Progenitor cell of endocrine pancreas (in vitro differentiated cells): ENCODE measurements around the gene C7. TPM values are rescaled to one million over a fixed set of nuclear protein-coding genes. Genes with fewer than 3 reads are reported as not detected.

Experiments
- DNase-seq: peaks from one replicate; pipeline ENCODE4 v3.0.0; 2021; ENCODE audit warnings: low spot score; ENCODE audit not compliant: unreplicated experiment
- H3K27ac Mint-ChIP-seq: 2 replicates; pipeline ENCODE4 v1.8.0; 2021; ENCODE audit warnings: mild to moderate bottlenecking, moderate library complexity, mixed read lengths
- H3K27me3 Mint-ChIP-seq: 2 replicates; pipeline ENCODE4 v1.8.0; 2021; ENCODE audit warnings: mixed read lengths
- H3K36me3 Mint-ChIP-seq: 2 replicates; pipeline ENCODE4 v1.8.0; 2022; ENCODE audit warnings: mixed read lengths; ENCODE audit not compliant: insufficient read depth
- H3K4me1 Mint-ChIP-seq: 2 replicates; pipeline ENCODE4 v1.8.0; 2021; ENCODE audit warnings: low read depth, mixed read lengths
- H3K4me3 Mint-ChIP-seq: 2 replicates; pipeline ENCODE4 v1.8.0; 2021; ENCODE audit warnings: low read depth, mild to moderate bottlenecking, moderate library complexity, mixed read lengths
- H3K9me3 Mint-ChIP-seq: 2 replicates; pipeline ENCODE4 v1.8.0; 2021; ENCODE audit warnings: low read depth, mixed read lengths
- CTCF ChIP-seq: fragments of 200-600 bp; sonication (generic); IDR thresholded peaks from one replicate; pipeline ENCODE4 v1.5.0; 2021; ENCODE audit warnings: antibody characterized with exemption, mild to moderate bottlenecking; ENCODE audit not compliant: unreplicated experiment
- total RNA-seq: library from RNA; stranded (reverse); gene quantifications from 2 replicates; pipeline ENCODE4 v1.2.1, GENCODE V29; 2021

C7 gene
- total RNA-seq, 1 donor from 2014 or later: 5.7 TPM

GRCh38 chr5:40958811-40959210 lies 49.5 kb downstream of the C7 start:
- no peak for TF ChIP-seq CTCF
- Mint-ChIP-seq H3K9me3 (peaks cover 16% of the 10 kb centered on the region), H3K4me1 (no peaks in the 10 kb centered on the region), H3K27me3 (no peaks in the 10 kb centered on the region), H3K27ac (no peak overlapping the region), H3K36me3 (peaks cover 13% of the 10 kb centered on the region), H3K4me3 (no peak overlapping the region)
- DNase-seq: no peak

DNA sequence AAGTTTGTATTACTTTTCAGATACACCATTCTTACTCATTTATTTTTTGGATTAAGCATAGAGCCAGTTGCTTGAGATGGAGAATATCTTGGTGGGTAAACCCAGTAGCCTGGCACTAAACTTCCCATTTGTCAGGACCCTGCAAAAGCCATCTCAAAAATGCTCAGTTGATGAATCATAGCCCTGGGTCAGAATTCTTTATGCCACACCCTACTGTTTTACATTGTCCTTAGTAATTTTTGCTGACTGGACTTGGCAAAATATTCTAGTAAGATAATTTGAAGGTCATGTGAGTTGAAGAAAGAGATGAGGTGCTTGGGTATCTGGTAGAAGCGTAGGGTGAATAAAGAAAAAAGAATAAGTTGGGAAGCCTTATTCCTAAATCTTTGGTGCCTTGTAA lies 50.7 kb downstream of the C7 start:
- H3K4me3 Mint-ChIP-seq: no peak overlapping the region
- H3K27me3 Mint-ChIP-seq: no peaks in the 10 kb centered on the region
- DNase-seq: no peak
- no peaks in the 10 kb centered on the region for H3K4me1 Mint-ChIP-seq
- peaks cover 13% of the 10 kb centered on the region for H3K36me3 Mint-ChIP-seq
- no peak overlapping the region for H3K27ac Mint-ChIP-seq
- TF ChIP-seq CTCF: no peak
- peaks cover 16% of the 10 kb centered on the region for H3K9me3 Mint-ChIP-seq

- Mint-ChIP-seq H3K9me3 (peaks cover 20% of the 10 kb centered on the region), H3K4me3 (no peak overlapping the region), H3K27me3 (no peaks in the 10 kb centered on the region), H3K27ac (no peak overlapping the region), H3K4me1 (no peaks in the 10 kb centered on the region), H3K36me3 (peaks cover 13% of the 10 kb centered on the region)
- TF ChIP-seq CTCF: no peak
- DNase-seq: no peak
Observed at GRCh38 chr5:40962207-40962955, 53.1 kb downstream of the C7 start.

DNA sequence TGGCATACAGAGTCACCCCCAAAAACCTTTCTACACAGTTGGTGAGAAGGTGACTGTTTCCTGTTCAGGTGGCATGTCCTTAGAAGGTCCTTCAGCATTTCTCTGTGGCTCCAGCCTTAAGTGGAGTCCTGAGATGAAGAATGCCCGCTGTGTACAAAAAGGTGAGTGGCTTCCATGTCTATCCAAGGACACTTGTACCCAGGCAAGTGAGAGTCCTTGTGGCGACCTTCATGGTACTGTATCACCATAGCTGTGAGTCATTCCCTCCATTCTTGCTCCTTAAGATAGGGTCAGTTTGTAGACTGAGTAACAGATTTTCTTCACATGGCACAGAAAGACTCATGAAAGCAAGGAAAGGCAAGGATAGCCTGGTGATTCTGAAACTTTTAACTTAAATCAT lies 63.1 kb downstream of the C7 start:
- no peak for TF ChIP-seq CTCF
- Mint-ChIP-seq H3K27ac (no peak overlapping the region), H3K4me1 (peaks cover 6% of the 10 kb centered on the region), H3K27me3 (no peaks in the 10 kb centered on the region), H3K36me3 (no peaks in the 10 kb centered on the region), H3K4me3 (no peak overlapping the region), H3K9me3 (peaks cover under 1% of the 10 kb centered on the region)
- no peak for DNase-seq

DNA sequence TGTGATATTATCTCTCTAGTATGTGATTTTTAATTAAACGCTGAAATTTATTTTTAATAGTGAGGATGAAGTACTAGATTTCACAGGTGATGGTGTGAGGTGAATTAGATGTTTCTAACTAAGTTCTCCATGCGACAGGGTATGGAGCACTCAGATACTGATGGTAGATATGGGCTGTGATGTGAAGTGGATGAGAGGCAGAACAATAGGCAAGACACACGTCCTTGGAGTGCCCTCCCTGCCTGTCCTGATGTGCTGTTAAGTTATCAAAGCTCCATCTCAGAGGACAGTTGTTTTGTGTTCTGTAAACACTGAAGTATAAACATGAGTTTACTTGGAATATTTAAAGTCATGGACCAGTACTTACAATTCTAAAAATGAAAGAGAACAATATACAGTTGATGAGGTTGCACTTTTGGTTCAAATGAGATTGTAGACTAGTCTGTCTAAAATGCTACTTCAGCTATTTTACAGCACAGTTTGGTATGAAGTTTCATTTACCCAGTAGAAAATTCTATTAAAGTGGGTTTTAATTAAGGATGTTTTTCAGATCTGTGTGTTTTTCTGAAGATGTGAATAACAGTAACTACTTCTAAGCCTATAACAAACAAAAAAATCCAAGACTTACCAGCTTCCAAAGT lies 64.2 kb downstream of the C7 start:
- no peak for DNase-seq
- H3K27ac Mint-ChIP-seq: no peak overlapping the region
- H3K27me3 Mint-ChIP-seq: no peaks in the 10 kb centered on the region
- H3K4me1 Mint-ChIP-seq: peaks cover 6% of the 10 kb centered on the region
- H3K9me3 Mint-ChIP-seq: no peaks in the 10 kb centered on the region
- no peak overlapping the region for H3K4me3 Mint-ChIP-seq
- no peaks in the 10 kb centered on the region for H3K36me3 Mint-ChIP-seq
- TF ChIP-seq CTCF: no peak
